HG02852 (cell line): ENCODE data around the gene TMEM272.
"Not testable (repeated sequence)": the region's sequence is repeated elsewhere in the genome, so short reads cannot be mapped to it uniquely, and the experiment has no call there.

Source experiments
- ATAC-seq: cut with Tn5 transposase; IDR thresholded peaks from one replicate; pipeline ENCODE4 v1.9.1; 2021; ENCODE audit warnings: mild to moderate bottlenecking, moderate library complexity; ENCODE audit not compliant: unreplicated experiment

TMEM272 gene

GRCh38 chr13:51825681-51826254 lies 19.2 kb downstream of the TMEM272 start:
- ATAC-seq = no peak

- no peak for ATAC-seq
These were observed 19.8 kb downstream of the TMEM272 start for GRCh38 chr13:51825165-51825592.

GRCh38 chr13:51824712-51825111 lies 20.3 kb downstream of the TMEM272 start:
- not testable (repeated sequence) for ATAC-seq

GRCh38 chr13:51823863-51824262 lies 21.1 kb downstream of the TMEM272 start:
- ATAC-seq = no peak

GRCh38 chr13:51823359-51823758 lies 21.6 kb downstream of the TMEM272 start:
- ATAC-seq = no peak

- ATAC-seq = no peak
These were observed 22.7 kb downstream of the TMEM272 start for GRCh38 chr13:51822106-51822815.

GRCh38 chr13:51821606-51822005 lies 23.4 kb downstream of the TMEM272 start:
- no peak for ATAC-seq

- no peak for ATAC-seq
These were observed 24.9 kb downstream of the TMEM272 start for GRCh38 chr13:51820016-51820597.

- no peak for ATAC-seq
These were observed 25.4 kb downstream of the TMEM272 start for GRCh38 chr13:51819544-51819943.

GRCh38 chr13:51818781-51819511 lies 26.0 kb downstream of the TMEM272 start:
- peak; percentile 45 for ATAC-seq

GRCh38 chr13:51818276-51818675 lies 26.7 kb downstream of the TMEM272 start:
- no peak for ATAC-seq

GRCh38 chr13:51817717-51818116 lies 27.3 kb downstream of the TMEM272 start:
- no peak for ATAC-seq

GRCh38 chr13:51816604-51817249 lies 28.2 kb downstream of the TMEM272 start:
- ATAC-seq = no peak

GRCh38 chr13:51815848-51816247 lies 29.1 kb downstream of the TMEM272 start:
- ATAC-seq = no peak

GRCh38 chr13:51814825-51815650 lies 29.9 kb downstream of the TMEM272 start:
- peak; percentile 76 for ATAC-seq

- no peak for ATAC-seq
These were observed 30.9 kb downstream of the TMEM272 start for GRCh38 chr13:51814071-51814470.

GRCh38 chr13:51811920-51812451 lies 33.0 kb downstream of the TMEM272 start:
- ATAC-seq = no peak

- no peak for ATAC-seq
These were observed 33.9 kb downstream of the TMEM272 start for GRCh38 chr13:51811046-51811445.

GRCh38 chr13:51808811-51809210 lies 36.2 kb downstream of the TMEM272 start:
- ATAC-seq = no peak

- ATAC-seq = no peak
These were observed 37.9 kb downstream of the TMEM272 start for GRCh38 chr13:51807041-51807440.
